Measurements from ENCODE around the gene LPIN1. TPM values are rescaled to one million over a fixed set of nuclear protein-coding genes. Genes with fewer than 3 reads are reported as not detected.

Gene LPIN1
- total and polyA plus RNA-seq, 2 of the 13 experiments (the other 11 are each of a cell fraction or from before 2014, with no cell fraction given), result 9.7 to 19.4 TPM

DNA sequence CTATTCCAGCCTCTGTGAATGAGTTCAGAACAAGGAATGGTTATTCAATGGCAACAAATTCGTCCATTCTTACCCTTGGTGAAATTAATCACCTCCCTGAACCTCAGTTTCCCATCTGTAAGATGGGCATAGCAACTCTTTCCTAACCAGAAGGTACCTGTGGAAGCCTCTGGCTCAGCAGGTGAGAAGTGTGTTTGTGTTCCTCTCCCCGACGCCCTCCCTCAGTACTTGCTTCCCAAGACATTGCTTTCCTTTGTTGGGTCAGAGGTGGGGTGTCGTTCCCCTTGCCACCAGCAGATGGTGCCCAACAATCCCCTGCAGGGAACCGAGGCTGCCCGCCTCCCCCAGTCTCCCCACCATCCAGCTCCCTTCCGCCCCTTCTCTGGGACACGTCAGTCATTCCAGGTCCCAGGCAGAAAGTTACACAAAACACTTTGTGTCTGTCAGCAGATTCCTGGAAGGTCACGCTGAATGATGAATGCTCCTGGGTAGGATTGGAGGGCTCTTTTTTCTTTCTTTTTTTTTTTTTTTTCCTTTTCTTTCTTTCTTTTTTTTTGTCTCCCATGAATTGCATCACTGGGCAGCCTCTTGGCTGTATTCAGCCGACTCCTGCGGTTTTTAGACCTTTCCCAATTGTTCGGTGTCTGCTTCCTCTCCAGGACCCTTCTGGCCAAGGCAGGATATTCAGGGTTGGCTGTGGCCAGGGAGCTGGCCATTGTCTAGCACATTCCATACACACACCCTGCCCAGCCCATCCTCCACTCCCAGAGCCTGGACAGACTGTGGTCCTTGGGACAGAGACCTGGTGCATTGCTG, 117.3 kb downstream of the LPIN1 start (continued):
- TF ChIP-seq TERF1 (CRISPR knock-in tag; IDR thresholded peaks at IDR 0.05) (no peak), PITX1 (CRISPR knock-in tag; IDR thresholded peaks at IDR 0.05) (peak; percentile 44; the same call in 1 of the 2 replicates), ZNF10 (CRISPR knock-in tag; IDR thresholded peaks at IDR 0.05; ENCODE audit: borderline replicate concordance, low read depth) (no peak), MIER2 (CRISPR knock-in tag; IDR thresholded peaks at IDR 0.05) (no peak), ZBTB20 (CRISPR knock-in tag; IDR thresholded peaks at IDR 0.05; ENCODE audit: borderline replicate concordance, low read depth) (peak; percentile 57; the same call in 1 of the 2 replicates), BCL6 (CRISPR knock-in tag; IDR thresholded peaks at IDR 0.05) (peak; percentile 91), ISL2 (CRISPR knock-in tag; IDR thresholded peaks at IDR 0.05) (no peak), ZEB1 (IDR thresholded peaks at IDR 0.05; ENCODE audit: insufficient replicate concordance, low read depth) (no peak), ZKSCAN5 (CRISPR knock-in tag; IDR thresholded peaks at IDR 0.05) (no peak), HNF4A (CRISPR knock-in tag; IDR thresholded peaks at IDR 0.05) (no peak), ESRRA (CRISPR knock-in tag; IDR thresholded peaks at IDR 0.05; ENCODE audit: low read depth) (no peak), RELA (CRISPR knock-in tag; IDR thresholded peaks at IDR 0.05) (no peak; the same call in 1 of the 2 replicates), ZNF713 (CRISPR knock-in tag; IDR thresholded peaks at IDR 0.05) (no peak)
- TF ChIP-seq, protein P1, sequence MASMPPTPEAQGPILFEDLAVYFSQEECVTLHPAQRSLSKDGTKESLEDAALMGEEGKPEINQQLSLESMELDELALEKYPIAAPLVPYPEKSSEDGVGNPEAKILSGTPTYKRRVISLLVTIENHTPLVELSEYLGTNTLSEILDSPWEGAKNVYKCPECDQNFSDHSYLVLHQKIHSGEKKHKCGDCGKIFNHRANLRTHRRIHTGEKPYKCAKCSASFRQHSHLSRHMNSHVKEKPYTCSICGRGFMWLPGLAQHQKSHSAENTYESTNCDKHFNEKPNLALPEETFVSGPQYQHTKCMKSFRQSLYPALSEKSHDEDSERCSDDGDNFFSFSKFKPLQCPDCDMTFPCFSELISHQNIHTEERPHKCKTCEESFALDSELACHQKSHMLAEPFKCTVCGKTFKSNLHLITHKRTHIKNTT (CRISPR knock-in tag; IDR thresholded peaks at IDR 0.05), result no peak
- TF ChIP-seq, protein P2, sequence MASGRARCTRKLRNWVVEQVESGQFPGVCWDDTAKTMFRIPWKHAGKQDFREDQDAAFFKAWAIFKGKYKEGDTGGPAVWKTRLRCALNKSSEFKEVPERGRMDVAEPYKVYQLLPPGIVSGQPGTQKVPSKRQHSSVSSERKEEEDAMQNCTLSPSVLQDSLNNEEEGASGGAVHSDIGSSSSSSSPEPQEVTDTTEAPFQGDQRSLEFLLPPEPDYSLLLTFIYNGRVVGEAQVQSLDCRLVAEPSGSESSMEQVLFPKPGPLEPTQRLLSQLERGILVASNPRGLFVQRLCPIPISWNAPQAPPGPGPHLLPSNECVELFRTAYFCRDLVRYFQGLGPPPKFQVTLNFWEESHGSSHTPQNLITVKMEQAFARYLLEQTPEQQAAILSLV (CRISPR knock-in tag; IDR thresholded peaks at IDR 0.05; ENCODE audit: borderline replicate concordance), result no peak
- TF ChIP-seq, protein P3, sequence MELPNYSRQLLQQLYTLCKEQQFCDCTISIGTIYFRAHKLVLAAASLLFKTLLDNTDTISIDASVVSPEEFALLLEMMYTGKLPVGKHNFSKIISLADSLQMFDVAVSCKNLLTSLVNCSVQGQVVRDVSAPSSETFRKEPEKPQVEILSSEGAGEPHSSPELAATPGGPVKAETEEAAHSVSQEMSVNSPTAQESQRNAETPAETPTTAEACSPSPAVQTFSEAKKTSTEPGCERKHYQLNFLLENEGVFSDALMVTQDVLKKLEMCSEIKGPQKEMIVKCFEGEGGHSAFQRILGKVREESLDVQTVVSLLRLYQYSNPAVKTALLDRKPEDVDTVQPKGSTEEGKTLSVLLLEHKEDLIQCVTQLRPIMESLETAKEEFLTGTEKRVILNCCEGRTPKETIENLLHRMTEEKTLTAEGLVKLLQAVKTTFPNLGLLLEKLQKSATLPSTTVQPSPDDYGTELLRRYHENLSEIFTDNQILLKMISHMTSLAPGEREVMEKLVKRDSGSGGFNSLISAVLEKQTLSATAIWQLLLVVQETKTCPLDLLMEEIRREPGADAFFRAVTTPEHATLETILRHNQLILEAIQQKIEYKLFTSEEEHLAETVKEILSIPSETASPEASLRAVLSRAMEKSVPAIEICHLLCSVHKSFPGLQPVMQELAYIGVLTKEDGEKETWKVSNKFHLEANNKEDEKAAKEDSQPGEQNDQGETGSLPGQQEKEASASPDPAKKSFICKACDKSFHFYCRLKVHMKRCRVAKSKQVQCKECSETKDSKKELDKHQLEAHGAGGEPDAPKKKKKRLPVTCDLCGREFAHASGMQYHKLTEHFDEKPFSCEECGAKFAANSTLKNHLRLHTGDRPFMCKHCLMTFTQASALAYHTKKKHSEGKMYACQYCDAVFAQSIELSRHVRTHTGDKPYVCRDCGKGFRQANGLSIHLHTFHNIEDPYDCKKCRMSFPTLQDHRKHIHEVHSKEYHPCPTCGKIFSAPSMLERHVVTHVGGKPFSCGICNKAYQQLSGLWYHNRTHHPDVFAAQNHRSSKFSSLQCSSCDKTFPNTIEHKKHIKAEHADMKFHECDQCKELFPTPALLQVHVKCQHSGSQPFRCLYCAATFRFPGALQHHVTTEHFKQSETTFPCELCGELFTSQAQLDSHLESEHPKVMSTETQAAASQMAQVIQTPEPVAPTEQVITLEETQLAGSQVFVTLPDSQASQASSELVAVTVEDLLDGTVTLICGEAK (IDR thresholded peaks at IDR 0.05), result no peak
- TF ChIP-seq, protein P3 (CRISPR knock-in tag; IDR thresholded peaks at IDR 0.05), result no peak
